Stimulated activated CD4-positive, alpha-beta T cell treated with anti-CD3 and anti-CD28 coated beads, Interleukin-2, amount 100 ng/mL, for 4 hours (primary cell): Measurements from ENCODE around the gene TST.

Source experiments
- DNase-seq: peaks from one replicate; pipeline ENCODE4 v3.0.0-alpha.2; 2020; ENCODE audit warnings: low read depth

Gene TST

DNA sequence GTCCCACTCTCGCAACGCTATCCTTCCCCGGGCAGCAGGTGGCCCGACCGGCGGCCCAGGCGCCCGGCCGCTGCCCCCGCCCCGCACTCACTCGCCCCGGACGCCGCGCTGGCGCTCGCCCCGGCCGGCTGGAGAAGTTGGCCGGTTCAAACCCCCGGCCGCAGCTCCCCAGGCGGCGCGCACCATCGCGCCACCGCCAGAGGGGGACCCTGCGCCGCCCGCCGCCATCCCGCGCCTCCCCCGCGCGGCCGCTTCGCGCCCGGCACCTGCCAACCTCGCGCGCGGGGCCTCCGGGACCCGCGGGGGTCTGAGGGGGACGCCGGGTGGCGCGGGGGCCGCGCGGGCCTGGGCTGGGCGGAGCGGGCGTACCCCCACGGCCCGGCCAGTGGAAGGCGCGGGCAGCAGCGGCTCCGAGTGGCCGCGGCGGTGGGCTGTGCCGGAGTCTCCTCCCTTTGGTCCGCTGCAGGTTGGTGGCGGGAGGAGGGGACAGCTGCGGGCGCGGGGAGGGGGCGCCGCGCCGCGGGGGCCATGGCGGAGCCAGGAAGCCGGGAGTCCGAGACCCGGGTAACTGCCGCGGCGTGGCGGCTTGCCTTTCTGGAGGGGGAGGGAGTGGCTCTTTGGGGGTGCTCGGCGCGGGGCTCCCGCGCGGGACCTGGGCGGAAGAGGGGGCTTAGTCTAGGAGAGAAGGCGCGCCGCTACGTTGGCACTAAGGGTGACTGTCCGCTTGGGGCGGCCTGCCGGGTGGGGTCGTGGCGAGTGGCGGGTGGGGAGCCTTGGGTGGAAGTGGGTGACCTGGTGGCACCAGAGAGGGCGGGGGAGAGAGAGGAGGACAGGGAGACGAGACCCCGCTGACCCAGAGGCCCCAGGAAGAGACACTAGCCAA, at the start of gene TST, which contains the start of gene MPST:
Gene TST (minus strand): TSS at position 139 of the 883 bp plus-strand sequence. CDS start 715 bp downstream, outside the sequence.
Gene MPST (plus strand): TSS at position 434 of the 883 bp plus-strand sequence. CDS start 95 bp downstream, at position 529.
- DNase-seq, result no peak

DNA sequence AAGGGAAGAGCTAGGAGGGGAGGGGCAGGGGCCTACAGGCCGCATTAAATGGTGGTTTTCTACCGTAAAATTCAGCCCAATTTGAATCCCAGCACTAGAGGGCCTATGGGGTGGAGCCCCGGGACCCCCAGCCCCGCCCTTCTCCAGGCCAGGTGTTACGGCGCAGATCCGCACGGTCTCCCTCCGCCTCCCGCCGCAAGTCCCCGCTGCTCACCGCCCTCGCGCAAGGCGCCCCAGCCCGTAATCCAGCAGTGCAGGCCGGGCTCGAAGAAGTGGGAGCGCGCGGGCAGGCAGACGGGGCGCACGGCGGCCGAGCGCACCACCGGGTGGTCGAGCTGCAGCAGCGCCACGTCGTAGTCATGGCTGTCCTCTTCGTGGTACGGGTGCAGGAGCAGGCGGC, 49.6 kb upstream of the TST start:
- no peak for DNase-seq

GRCh38 chr22:37067428-37067827, 48.2 kb upstream of the TST start:
- DNase-seq, result no peak

GRCh38 chr22:37065961-37066360, 46.7 kb upstream of the TST start:
- no peak for DNase-seq

- DNase-seq, result no peak
These were observed 45.9 kb upstream of the TST start for GRCh38 chr22:37065180-37065579.

- DNase-seq, result no peak
These were observed 45.3 kb upstream of the TST start for GRCh38 chr22:37064553-37064952.

DNA sequence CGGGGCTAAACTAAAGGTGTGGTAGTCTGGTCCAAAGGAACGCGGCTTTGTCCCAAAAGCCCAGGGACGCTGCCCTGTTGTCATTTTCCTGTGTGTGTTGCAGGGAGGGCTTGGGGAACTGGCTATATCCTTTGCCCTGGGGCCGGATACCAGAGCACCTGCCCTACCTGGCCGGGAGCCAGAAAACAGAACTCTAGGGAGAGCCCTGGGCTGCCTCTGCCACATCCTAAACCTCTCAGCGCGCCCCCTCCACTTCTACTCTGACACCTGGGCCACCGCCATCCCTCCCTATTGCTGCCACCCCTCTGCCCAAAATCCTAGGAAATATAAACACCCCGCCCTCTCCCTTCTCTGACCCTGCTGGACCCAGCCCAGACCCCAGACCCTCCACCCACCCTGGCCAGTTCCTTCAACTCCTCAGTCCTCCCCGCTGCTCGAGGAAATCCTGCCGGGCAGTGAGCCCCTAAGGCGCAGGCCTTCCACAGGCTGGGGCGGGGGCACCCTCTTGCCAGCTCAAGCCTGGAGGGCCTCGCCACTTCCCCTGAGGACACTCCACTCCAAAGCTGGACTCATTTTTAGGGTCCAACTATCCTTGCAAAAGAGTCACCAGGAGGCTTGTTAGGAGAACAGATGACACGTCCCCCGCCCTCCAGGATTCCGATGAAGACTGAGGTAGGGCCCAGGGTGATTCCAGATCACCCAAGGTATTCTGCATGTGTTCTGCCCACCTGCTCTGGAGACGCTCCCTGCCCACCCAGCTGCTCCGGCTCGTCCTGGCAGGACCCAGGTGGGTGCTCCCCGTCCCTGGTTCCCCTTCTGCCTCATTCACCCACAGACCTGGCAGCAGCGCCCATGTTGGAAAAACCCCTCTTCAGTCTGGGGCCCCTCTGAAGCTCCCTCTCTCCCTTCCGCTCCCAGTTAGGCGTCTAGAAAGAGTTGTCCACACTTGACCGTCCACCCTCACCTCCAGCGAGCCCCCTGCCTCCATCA, 44.5 kb upstream of the TST start:
- no peak for DNase-seq

- no peak for DNase-seq
These were observed 43.6 kb upstream of the TST start for GRCh38 chr22:37062702-37063381.

GRCh38 chr22:37062376-37062675, 43.1 kb upstream of the TST start:
- no peak for DNase-seq

DNA sequence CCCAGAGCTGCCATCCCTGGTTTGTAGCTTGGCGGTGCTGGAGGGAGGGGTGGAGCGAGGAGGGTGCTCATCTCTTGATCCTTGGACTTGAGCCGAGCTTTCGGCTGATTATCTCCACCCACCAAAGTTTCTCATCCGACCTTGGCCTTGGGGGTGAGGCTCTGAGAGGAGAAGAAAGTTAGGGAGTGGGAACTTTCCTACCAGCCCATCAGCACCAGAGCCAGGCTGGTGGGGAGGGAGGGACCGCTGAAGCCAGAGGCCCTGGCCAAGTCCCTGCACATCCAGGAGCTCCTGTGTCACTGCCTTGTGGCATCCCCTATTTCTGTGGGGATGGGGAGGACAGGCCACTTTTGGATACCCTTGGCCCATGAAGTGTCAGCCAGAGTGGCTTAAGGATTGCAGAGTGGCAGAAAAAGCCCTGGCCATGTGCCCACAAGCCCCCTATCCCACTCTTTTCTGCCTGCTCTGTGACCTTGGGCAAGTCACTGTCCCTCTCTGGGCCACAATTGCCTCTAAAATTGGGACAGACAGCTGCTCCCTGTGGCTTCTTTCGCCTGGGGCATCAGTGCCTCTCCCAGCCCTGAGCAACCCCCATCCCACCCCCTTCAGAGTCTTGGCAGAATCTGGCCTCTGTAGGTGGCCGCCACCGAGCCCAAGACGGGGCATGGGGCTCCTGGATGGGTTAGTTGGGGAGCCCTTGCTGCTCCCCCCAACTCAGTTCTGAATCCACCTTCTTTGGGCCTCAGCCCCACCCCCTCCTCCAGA, 42.5 kb upstream of the TST start:
- DNase-seq, result no peak

DNA sequence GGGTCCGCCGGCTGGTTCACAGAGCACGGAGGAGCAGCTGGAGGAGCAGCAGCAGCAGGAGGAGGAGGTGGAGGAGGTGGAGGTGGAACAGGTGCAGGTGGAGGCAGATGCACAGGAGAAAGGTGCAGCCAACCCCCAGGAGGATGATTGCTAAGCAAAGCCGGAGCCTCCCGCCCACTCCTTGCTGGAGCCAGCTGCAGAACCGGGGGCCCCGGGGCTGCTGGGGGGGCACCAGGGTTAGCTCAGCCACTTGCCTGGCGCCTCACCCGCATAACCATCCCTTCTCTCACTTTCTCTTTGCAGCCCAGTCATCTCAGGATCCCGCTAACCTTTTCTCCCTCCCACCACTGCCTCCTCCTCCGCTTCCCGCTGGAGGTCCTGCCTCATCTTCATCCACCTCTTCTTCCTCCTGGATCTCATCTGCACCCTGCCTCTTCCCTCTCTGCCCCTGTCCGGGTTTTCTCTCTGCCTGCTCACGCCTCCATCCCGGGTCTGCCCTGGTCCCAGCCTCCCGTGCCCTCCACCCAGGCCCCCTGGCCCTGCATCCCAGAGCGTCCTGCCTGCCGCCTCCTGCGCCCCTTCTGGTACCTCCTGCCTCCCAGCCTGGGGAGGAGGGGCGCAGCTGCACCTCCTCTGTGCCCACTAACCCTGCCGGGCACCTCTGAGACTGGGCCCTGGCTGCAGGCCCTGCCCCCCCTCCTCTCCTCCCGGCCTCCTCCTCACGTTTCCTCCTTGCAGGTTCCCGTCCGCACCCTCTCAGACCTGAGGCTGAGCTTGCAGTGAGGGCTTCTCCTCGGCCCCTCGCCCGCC, 41.8 kb upstream of the TST start:
- DNase-seq, result no peak

DNA sequence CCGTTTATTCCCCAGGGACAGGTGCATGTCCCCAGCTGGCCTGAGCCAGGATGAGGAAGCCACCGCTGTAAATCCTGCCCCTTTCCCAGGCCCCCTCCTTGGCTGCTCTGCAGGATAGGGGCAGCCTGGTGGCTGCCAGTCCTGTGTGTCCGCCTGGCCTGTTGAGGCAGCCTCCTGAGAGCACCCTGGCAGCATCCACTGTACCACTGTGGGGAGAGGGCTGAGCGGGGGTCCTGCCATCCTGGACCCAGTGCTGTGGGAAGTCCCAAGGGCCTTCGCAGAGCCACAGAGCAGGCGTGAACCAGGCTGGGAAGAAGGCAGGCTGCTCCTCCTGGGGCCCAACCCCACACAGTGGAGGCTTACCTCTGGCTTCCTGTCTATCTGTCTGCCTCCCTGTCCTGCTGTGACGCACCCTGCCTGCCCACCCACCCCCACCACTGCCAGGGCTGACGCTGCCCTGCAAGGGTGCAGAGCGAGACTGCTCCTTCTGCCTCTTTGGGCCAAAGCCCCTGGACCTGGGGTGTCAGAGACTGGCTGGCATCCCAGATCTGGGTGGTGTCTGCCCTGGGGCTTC, 40.7 kb upstream of the TST start:
- DNase-seq, result no peak

GRCh38 chr22:37058917-37059701, 39.9 kb upstream of the TST start:
- no peak for DNase-seq

DNA sequence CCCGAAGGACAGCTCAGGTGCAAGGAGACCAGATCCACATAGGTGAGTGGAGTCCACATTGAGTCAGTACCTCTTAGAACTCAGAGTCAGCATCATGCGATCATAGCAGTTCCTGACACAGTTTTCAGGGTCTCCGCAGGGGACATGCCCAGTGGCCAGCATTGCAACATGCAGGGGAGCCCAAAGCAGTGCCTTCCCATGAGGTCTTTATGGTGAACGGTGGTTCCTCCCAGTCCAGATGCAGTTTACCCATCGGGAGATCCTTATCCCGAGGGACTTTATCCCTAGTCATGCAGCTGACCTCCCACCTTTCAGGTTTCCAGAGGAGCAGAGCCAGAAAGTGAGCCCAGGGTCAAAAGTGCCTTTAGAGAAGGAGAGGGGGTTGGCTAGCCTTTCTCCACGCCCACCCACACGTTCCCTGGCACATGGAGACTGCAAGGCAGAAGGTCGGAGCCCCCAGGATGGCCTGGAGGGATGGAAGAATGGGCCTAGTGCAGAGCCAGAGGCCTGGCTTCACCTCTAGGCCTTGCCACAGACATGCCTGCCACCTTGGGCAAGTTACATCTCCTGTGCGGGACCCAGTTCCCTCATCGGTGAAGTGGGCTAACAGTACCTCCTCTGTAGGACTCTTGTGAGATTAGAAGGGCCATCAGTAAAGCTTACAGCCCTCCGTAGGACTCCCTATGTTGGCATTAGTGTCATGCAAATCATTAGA, 38.7 kb upstream of the TST start:
- DNase-seq, result no peak

GRCh38 chr22:37057226-37057625, 38.0 kb upstream of the TST start:
- DNase-seq, result no peak

- DNase-seq, result no peak
These were observed 37.0 kb upstream of the TST start for GRCh38 chr22:37056246-37056645.

DNA sequence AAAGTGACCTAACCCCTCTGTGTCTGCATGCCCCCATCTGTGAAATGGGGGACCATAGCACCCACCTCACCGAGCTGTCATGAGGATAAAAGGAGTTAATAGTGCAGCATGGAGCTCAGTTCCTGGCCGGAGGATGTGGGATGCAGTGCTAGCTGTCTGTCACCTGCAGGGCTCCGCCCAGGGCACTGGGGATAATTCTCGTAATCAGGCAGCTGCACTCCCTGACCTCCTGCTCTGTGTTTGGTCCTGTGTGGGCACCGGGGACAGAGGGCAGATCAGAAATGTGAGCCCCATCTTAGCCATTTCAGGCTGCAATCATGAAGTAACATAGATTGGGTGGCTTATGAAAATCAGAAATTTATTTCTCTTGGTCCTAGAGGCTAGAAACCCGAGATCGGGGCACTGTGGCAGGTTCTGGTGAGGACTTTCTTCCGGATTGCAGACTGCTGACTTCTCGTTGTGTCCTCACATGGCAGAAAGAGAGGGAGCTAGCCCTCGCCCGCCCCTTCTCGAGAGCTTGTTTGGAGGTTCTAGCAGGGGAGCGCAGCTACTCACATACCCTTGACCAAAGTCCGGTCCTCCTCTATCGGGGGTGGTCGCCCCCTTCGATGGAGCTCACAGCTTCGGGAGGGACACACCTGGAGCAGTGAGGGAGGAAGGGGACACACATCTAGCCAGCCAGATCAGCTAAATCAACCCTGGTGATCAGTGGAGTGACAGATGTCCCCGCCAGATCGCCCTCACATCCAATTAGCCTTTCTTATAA, 35.5 kb upstream of the TST start:
- no peak for DNase-seq

GRCh38 chr22:37054056-37054395, 34.8 kb upstream of the TST start:
- no peak for DNase-seq
